ENCODE results near the gene GULP1. TPM values are rescaled to one million over a fixed set of nuclear protein-coding genes. Genes with fewer than 3 reads are reported as not detected.
A peak's percentile ranks its signal among the peaks of the same experiment; 100 is the strongest.

The GULP1 gene
- total RNA-seq, 1 donor from 2014 or later: 39.1 TPM

- TF ChIP-seq CTCF (conservative IDR thresholded peaks at IDR 0.05): no peak
- H3K9me3 Mint-ChIP-seq: no peaks in the 10 kb centered on the region
- no peak for DNase-seq (ENCODE audit: low read depth, low spot score)
- peaks cover 17% of the 10 kb centered on the region for H3K36me3 Mint-ChIP-seq (ENCODE audit: low read depth)
- no peaks in the 10 kb centered on the region for H3K27me3 Mint-ChIP-seq (ENCODE audit: low read depth)
- no peak overlapping the region for H3K4me3 Mint-ChIP-seq
- H3K4me1 Mint-ChIP-seq: peaks cover 14% of the 10 kb centered on the region
- no peak overlapping the region for H3K27ac Mint-ChIP-seq (ENCODE audit: unreplicated experiment)
These were observed 53.8 kb downstream of the GULP1 start for GRCh38 chr2:188345426-188345825.

- Mint-ChIP-seq H3K27ac (ENCODE audit: unreplicated experiment) (no peak overlapping the region), H3K4me1 (peaks cover 14% of the 10 kb centered on the region), H3K4me3 (no peak overlapping the region), H3K9me3 (no peaks in the 10 kb centered on the region), H3K36me3 (ENCODE audit: low read depth) (peaks cover 12% of the 10 kb centered on the region), H3K27me3 (ENCODE audit: low read depth) (no peaks in the 10 kb centered on the region)
- no peak for DNase-seq (ENCODE audit: low read depth, low spot score)
- TF ChIP-seq CTCF (conservative IDR thresholded peaks at IDR 0.05): no peak
These were observed 54.3 kb downstream of the GULP1 start for GRCh38 chr2:188345831-188346458.

- peaks cover 3% of the 10 kb centered on the region for H3K9me3 Mint-ChIP-seq
- H3K36me3 Mint-ChIP-seq (ENCODE audit: low read depth): peaks cover 13% of the 10 kb centered on the region
- DNase-seq (ENCODE audit: low read depth, low spot score): no peak
- H3K27ac Mint-ChIP-seq (ENCODE audit: unreplicated experiment): no peak overlapping the region
- no peaks in the 10 kb centered on the region for H3K27me3 Mint-ChIP-seq (ENCODE audit: low read depth)
- no peak overlapping the region for H3K4me3 Mint-ChIP-seq
- H3K4me1 Mint-ChIP-seq: peaks cover 8% of the 10 kb centered on the region
- TF ChIP-seq CTCF (conservative IDR thresholded peaks at IDR 0.05): no peak
These were observed 57.3 kb downstream of the GULP1 start for GRCh38 chr2:188349019-188349418.

GRCh38 chr2:188353282-188353681 is 61.6 kb downstream of the GULP1 start:
- H3K36me3 Mint-ChIP-seq (ENCODE audit: low read depth): peaks cover 27% of the 10 kb centered on the region
- H3K27ac Mint-ChIP-seq (ENCODE audit: unreplicated experiment): peak overlapping the region; percentile 50
- H3K4me1 Mint-ChIP-seq: no peaks in the 10 kb centered on the region
- H3K9me3 Mint-ChIP-seq: peaks cover 11% of the 10 kb centered on the region
- no peaks in the 10 kb centered on the region for H3K27me3 Mint-ChIP-seq (ENCODE audit: low read depth)
- no peak for TF ChIP-seq CTCF (conservative IDR thresholded peaks at IDR 0.05)
- no peak for DNase-seq (ENCODE audit: low read depth, low spot score)
- no peak overlapping the region for H3K4me3 Mint-ChIP-seq

DNA sequence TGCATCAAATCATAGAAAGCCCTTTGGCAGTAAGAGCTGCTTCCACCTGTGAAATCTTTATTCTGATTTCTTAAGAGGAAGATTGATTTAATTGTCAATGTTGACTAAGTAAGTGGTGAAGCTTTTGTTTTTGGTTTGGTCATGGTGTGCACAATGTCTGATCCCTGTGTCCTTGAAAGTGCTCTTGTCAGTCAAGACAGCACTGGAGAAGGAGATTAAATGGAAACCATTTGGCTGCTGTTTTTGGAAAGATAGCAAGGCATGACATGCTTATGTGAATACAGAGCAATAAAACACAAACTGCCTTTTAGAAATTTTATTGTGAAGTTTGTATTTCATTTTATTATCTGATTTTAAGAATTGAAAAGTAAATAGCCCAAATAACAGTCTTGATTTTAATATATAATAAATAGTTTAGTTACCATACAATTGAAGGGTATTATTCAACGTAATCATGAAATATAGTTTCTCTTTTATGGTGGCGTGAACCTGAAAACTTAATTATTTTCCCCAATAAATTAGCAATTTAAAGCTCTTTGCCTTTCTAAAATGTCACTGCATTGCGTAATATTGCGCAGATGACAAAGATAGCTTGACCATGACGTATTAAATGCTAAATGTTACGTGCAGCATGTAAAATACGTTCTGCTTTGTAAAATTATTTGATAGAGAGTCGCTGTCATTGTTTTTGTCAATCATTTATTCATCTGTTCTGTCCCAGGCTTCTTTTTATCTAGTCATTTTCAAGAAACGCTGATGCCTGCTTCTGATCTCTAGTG is 69.0 kb downstream of the GULP1 start:
- Mint-ChIP-seq H3K27ac (ENCODE audit: unreplicated experiment) (peak overlapping the region; percentile 31), H3K36me3 (ENCODE audit: low read depth) (peaks cover 4% of the 10 kb centered on the region), H3K27me3 (ENCODE audit: low read depth) (no peaks in the 10 kb centered on the region), H3K4me1 (peaks cover 16% of the 10 kb centered on the region), H3K9me3 (no peaks in the 10 kb centered on the region), H3K4me3 (no peak overlapping the region)
- no peak for DNase-seq (ENCODE audit: low read depth, low spot score)
- no peak for TF ChIP-seq CTCF (conservative IDR thresholded peaks at IDR 0.05)

Measured in neural crest cell (in vitro differentiated cells).